H9 (cell line): ENCODE measurements around the gene SETD7. TPM values are rescaled to one million over a fixed set of nuclear protein-coding genes. Genes with fewer than 3 reads are reported as not detected.

Experiments used
- DNase-seq: peaks from one replicate; pipeline ENCODE4 v3.0.0-alpha.2; 2017
- H2AFZ ChIP-seq: one replicate; pipeline ENCODE4 v1.6.1; 2013; ENCODE audit warnings: mild to moderate bottlenecking, low read length, control low read depth, moderate library complexity
- H2AK5ac ChIP-seq: 2 replicates; pipeline ENCODE4 v1.6.1; 2013; ENCODE audit warnings: low read length, control low read depth, mixed read lengths; ENCODE audit not compliant: insufficient read length
- H2BK120ac ChIP-seq: one replicate; pipeline ENCODE4 v1.6.1; 2013; ENCODE audit warnings: low read depth, mild to moderate bottlenecking, low read length, control low read depth, inconsistent platforms; ENCODE audit not compliant: poor library complexity, severe bottlenecking
- H2BK12ac ChIP-seq: 2 replicates; pipeline ENCODE4 v1.6.1; 2013; ENCODE audit warnings: low read length, control low read depth, mixed read lengths, low read depth; ENCODE audit not compliant: insufficient read length
- H2BK15ac ChIP-seq: 2 replicates; pipeline ENCODE4 v1.6.1; 2013; ENCODE audit warnings: low read depth, low read length, control low read depth
- H2BK20ac ChIP-seq: one replicate; pipeline ENCODE4 v1.6.1; 2013; ENCODE audit warnings: low read depth, mild to moderate bottlenecking, low read length, control low read depth, inconsistent platforms; ENCODE audit not compliant: poor library complexity, severe bottlenecking
- H2BK5ac ChIP-seq: 2 replicates; pipeline ENCODE4 v1.6.1; 2013; ENCODE audit warnings: low read length, control low read depth, mixed read lengths; ENCODE audit not compliant: insufficient read length
- H3K14ac ChIP-seq: 2 replicates; pipeline ENCODE4 v1.6.1; 2013; ENCODE audit warnings: low read length, control low read depth; ENCODE audit not compliant: insufficient read depth
- H3K18ac ChIP-seq: 2 replicates; pipeline ENCODE4 v1.6.1; 2013; ENCODE audit warnings: low read depth, mild to moderate bottlenecking, mixed read lengths, low read length, control low read depth; ENCODE audit not compliant: insufficient read length
- H3K23ac ChIP-seq: 2 replicates; pipeline ENCODE4 v1.6.1; 2013; ENCODE audit warnings: low read length, control low read depth, mixed read lengths, low read depth; ENCODE audit not compliant: insufficient read length
- H3K23me2 ChIP-seq: 2 replicates; pipeline ENCODE4 v1.6.1; 2013; ENCODE audit warnings: low read depth, mild to moderate bottlenecking, mixed read lengths, low read length, control low read depth; ENCODE audit not compliant: insufficient read length, poor library complexity, severe bottlenecking
- H3K27ac ChIP-seq: 2 replicates; pipeline ENCODE4 v1.5.1; 2013; ENCODE audit warnings: low read length, control low read depth, mixed read lengths, low read depth; ENCODE audit not compliant: insufficient read length
- H3K27me3 ChIP-seq: 2 replicates; pipeline ENCODE4 v1.6.1; 2013; ENCODE audit warnings: low read length, control low read depth, inconsistent platforms; ENCODE audit not compliant: insufficient read depth
- H3K4ac ChIP-seq: 2 replicates; pipeline ENCODE4 v1.6.1; 2013; ENCODE audit warnings: low read depth, mild to moderate bottlenecking, control low read depth, inconsistent platforms, low read length, moderate library complexity
- H3K4me1 ChIP-seq: 2 replicates; pipeline ENCODE4 v1.6.1; 2013; ENCODE audit warnings: low read length, control low read depth, inconsistent platforms; ENCODE audit not compliant: insufficient read depth
- H3K4me2 ChIP-seq: 2 replicates; pipeline ENCODE4 v1.6.1; 2013; ENCODE audit warnings: low read length, control low read depth, mixed read lengths; ENCODE audit not compliant: insufficient read length, insufficient read depth
- H3K56ac ChIP-seq: 2 replicates; pipeline ENCODE4 v1.6.1; 2013; ENCODE audit warnings: low read depth, mild to moderate bottlenecking, mixed read lengths, low read length, control low read depth; ENCODE audit not compliant: insufficient read length
- H3K79me1 ChIP-seq: 2 replicates; pipeline ENCODE4 v1.6.1; 2013; ENCODE audit warnings: low read depth, mild to moderate bottlenecking, moderate library complexity, low read length, control low read depth, inconsistent platforms; ENCODE audit not compliant: insufficient read depth, poor library complexity, severe bottlenecking
- H3K79me2 ChIP-seq: 2 replicates; pipeline ENCODE4 v1.6.1; 2013; ENCODE audit warnings: low read length, control low read depth, inconsistent platforms; ENCODE audit not compliant: insufficient read depth
- H3K9ac ChIP-seq: 2 replicates; pipeline ENCODE4 v1.6.1; 2013; ENCODE audit warnings: low read length, control low read depth, mixed read lengths; ENCODE audit not compliant: insufficient read length; ENCODE audit errors: extremely low read depth
- H3K9me3 ChIP-seq: one replicate; pipeline ENCODE4 v1.6.1; 2013; ENCODE audit warnings: low read depth, low read length, inconsistent platforms; ENCODE audit not compliant: control insufficient read depth
- H3T11ph ChIP-seq: one replicate; pipeline ENCODE4 v1.6.1; 2013; ENCODE audit warnings: mild to moderate bottlenecking, low read length, control low read depth, inconsistent platforms
- H4K20me1 ChIP-seq: one replicate; pipeline ENCODE4 v1.6.1; 2013; ENCODE audit not compliant: control insufficient read depth, insufficient read length, insufficient read depth
- H4K5ac ChIP-seq: 2 replicates; pipeline ENCODE4 v1.6.1; 2013; ENCODE audit warnings: low read depth, mild to moderate bottlenecking, mixed read lengths, low read length, control low read depth; ENCODE audit not compliant: insufficient read length
- H4K8ac ChIP-seq: replicated peaks from 2 replicates; pipeline ENCODE4 v1.6.1; 2013; ENCODE audit warnings: low read length, control low read depth, mixed read lengths, low read depth; ENCODE audit not compliant: insufficient read length
- H4K91ac ChIP-seq: 2 replicates; pipeline ENCODE4 v1.6.1; 2013; ENCODE audit warnings: low read depth, mild to moderate bottlenecking, moderate library complexity, mixed read lengths, low read length, control low read depth; ENCODE audit not compliant: insufficient read length
- H3K27ac Mint-ChIP-seq, 3 experiments: 2 replicates in 2 of 3; 3 replicates in 1 of 3; pipeline ENCODE4 v1.8.0; 2020 to 2021; ENCODE audit warnings: mixed read lengths in 3 of 3, mild to moderate bottlenecking in 1 of 3, moderate library complexity in 1 of 3
- H3K27me3 Mint-ChIP-seq: 2 replicates; pipeline ENCODE4 v1.8.0; 2021; ENCODE audit warnings: low read depth, mild to moderate bottlenecking, moderate library complexity, mixed read lengths
- H3K36me3 Mint-ChIP-seq, 3 experiments: 2 replicates in 2 of 3; 3 replicates in 1 of 3; pipeline ENCODE4 v1.8.0; 2020 to 2021; ENCODE audit warnings: low read depth in 3 of 3, mixed read lengths in 3 of 3; ENCODE audit not compliant: insufficient read depth in 1 of 3
- H3K4me1 Mint-ChIP-seq, 2 experiments: 2 replicates each; pipeline ENCODE4 v1.8.0; 2020; ENCODE audit warnings: mixed read lengths in 2 of 2
- H3K4me3 Mint-ChIP-seq, 2 experiments: 2 replicates in 1 of 2; 3 replicates in 1 of 2; pipeline ENCODE4 v1.8.0; 2020 to 2021; ENCODE audit warnings: mild to moderate bottlenecking in 2 of 2, mixed read lengths in 2 of 2, moderate library complexity in 1 of 2
- H3K9me3 Mint-ChIP-seq, 2 experiments: 2 replicates in 1 of 2; 3 replicates in 1 of 2; pipeline ENCODE4 v1.8.0; 2020; ENCODE audit warnings: mild to moderate bottlenecking in 2 of 2, mixed read lengths in 2 of 2, moderate library complexity in 1 of 2
- CTCF ChIP-seq: fragments of 200-600 bp; sonication (generic); conservative IDR thresholded peaks from 3 replicates; pipeline ENCODE4 v1.8.0; 2021; ENCODE audit warnings: antibody characterized with exemption, mild to moderate bottlenecking
- WGBS: extraction: QIAGEN DNeasy Blood & Tissue Kit; methylation state at CpG from one replicate; pipeline ENCODE4 v1.1.7; 2013; ENCODE audit warnings: missing lambda C conversion rate, low lambda C conversion rate, mixed read lengths; ENCODE audit not compliant: insufficient read length; ENCODE audit errors: extremely low coverage; 5-methylcytosine and 5-hydroxymethylcytosine counted together
- total RNA-seq: library from RNA; stranded (reverse); gene quantifications from 2 replicates; pipeline ENCODE4 v1.2.1, GENCODE V29; 2021

Gene SETD7
- total RNA-seq, 1 experiment from 2014 or later: 1.5 TPM

GRCh38 chr4:139540632-139541031, 15.4 kb downstream of the SETD7 start:
- no peaks in the 10 kb centered on the region; the same call in 1 of the 2 replicates for H3K27me3 Mint-ChIP-seq

More at GRCh38 chr4:139540632-139541031, 15.4 kb downstream of the SETD7 start:
- no peaks in the 10 kb centered on the region for H3K79me1 ChIP-seq
- H2BK5ac ChIP-seq: no peak overlapping the region
- no peaks in the 10 kb centered on the region for H3K23me2 ChIP-seq
- no CpG with 5 or more reads among the region's 5 CpGs for WGBS
- H3K4ac ChIP-seq: no peak overlapping the region
- no peak overlapping the region for H3K27ac Mint-ChIP-seq
- H3K9ac ChIP-seq: no peak overlapping the region
- H3K18ac ChIP-seq: no peak overlapping the region
- no peaks in the 10 kb centered on the region for H3K9me3 ChIP-seq
- H4K20me1 ChIP-seq: no peaks in the 10 kb centered on the region
- H3K27me3 ChIP-seq: no peaks in the 10 kb centered on the region
- no peak overlapping the region for H3K27ac ChIP-seq
- H3K4me1 Mint-ChIP-seq: peaks cover 13 to 15% of the 10 kb centered on the region in 2 experiments
- H4K91ac ChIP-seq: no peak overlapping the region
- no peaks in the 10 kb centered on the region; the same call in 1 of the 2 replicates for H3K4me1 ChIP-seq
- no peak overlapping the region for H3K23ac ChIP-seq
- H3T11ph ChIP-seq: no peak overlapping the region
- DNase-seq: no peak
- no peak overlapping the region for H2BK20ac ChIP-seq
- no peak overlapping the region for H2AK5ac ChIP-seq
- H2BK120ac ChIP-seq: no peak overlapping the region
- no peaks in the 10 kb centered on the region for H3K79me2 ChIP-seq
- H3K9me3 Mint-ChIP-seq: no peaks in the 10 kb centered on the region
- TF ChIP-seq CTCF: no peak
- H3K36me3 Mint-ChIP-seq: no peaks in the 10 kb centered on the region
- H2BK12ac ChIP-seq: no peak overlapping the region
- no peak overlapping the region for H4K5ac ChIP-seq
- no peak overlapping the region for H2AFZ ChIP-seq
- H3K14ac ChIP-seq: no peak overlapping the region
- H3K4me2 ChIP-seq: no peak overlapping the region
- no peak overlapping the region for H4K8ac ChIP-seq
- no peak overlapping the region for H3K56ac ChIP-seq
- no peak overlapping the region for H2BK15ac ChIP-seq
- H3K4me3 Mint-ChIP-seq: no peak overlapping the region
